Neural progenitor cell (in vitro differentiated cells): ENCODE measurements around the gene DRC1.

ENCODE experiments used
- EZH2 ChIP-seq: fragments of 200-600 bp; sonication (generic); IDR thresholded peaks from 2 replicates; pipeline ENCODE4 v1.6.1; 2017; ENCODE audit warnings: antibody characterized with exemption, mild to moderate bottlenecking, moderate library complexity
- EZH2phosphoT487 ChIP-seq: fragments of 200-600 bp; sonication (generic); IDR thresholded peaks from 2 replicates; pipeline ENCODE4 v1.6.1; 2017; ENCODE audit warnings: antibody characterized with exemption
- TF ChIP-seq, protein P1 (sequence below): fragments of 200-600 bp; sonication (generic); IDR thresholded peaks from 2 replicates; pipeline ENCODE4 v1.5.1; 2017; ENCODE audit warnings: antibody characterized with exemption, mild to moderate bottlenecking

DNA sequence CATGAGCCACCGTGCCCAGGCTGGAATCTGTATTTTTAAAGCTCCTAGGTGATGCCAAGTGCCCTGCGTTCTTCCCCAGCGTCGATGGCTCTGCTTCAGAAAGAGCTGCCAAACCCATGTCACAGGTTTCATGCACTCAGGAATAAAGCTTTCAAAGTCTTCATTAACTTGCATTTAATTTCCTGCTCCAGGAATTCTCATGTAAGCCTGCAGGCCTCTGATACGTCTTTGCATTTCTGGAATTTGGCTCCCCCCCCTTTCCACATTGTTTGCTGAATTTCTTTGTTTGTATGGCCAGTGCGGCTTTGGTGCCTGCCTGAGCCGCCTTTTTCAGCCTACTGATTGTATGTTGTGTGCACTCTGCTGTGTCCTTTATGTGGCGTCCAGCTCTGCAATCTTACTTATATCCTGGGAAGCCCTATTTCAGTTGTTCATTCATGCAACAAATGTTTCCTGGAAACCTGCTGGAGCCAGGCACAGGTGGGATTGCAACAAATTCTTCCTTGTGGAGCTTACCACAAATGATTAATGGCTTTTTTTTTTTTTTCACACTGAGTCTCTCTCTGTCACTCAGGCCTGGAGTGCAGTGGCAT, 94.1 kb downstream of the DRC1 start:
- TF ChIP-seq, protein P1, sequence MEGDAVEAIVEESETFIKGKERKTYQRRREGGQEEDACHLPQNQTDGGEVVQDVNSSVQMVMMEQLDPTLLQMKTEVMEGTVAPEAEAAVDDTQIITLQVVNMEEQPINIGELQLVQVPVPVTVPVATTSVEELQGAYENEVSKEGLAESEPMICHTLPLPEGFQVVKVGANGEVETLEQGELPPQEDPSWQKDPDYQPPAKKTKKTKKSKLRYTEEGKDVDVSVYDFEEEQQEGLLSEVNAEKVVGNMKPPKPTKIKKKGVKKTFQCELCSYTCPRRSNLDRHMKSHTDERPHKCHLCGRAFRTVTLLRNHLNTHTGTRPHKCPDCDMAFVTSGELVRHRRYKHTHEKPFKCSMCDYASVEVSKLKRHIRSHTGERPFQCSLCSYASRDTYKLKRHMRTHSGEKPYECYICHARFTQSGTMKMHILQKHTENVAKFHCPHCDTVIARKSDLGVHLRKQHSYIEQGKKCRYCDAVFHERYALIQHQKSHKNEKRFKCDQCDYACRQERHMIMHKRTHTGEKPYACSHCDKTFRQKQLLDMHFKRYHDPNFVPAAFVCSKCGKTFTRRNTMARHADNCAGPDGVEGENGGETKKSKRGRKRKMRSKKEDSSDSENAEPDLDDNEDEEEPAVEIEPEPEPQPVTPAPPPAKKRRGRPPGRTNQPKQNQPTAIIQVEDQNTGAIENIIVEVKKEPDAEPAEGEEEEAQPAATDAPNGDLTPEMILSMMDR, result no peak
- TF ChIP-seq EZH2, result no peak
- peak; percentile 60 for TF ChIP-seq EZH2phosphoT487
